Fibroblast of pulmonary artery (primary cell): Measurements from ENCODE around the gene BSN.

Experiments used
- DNase-seq: peaks from one replicate; pipeline ENCODE4 v3.0.0-alpha.2; 2010; ENCODE audit warnings: low read depth
- H3K4me3 ChIP-seq: replicated peaks from 2 replicates; pipeline ENCODE4 v1.5.1; 2011; ENCODE audit warnings: low read depth, mild to moderate bottlenecking, control low read depth, low read length, moderate library complexity
- TF ChIP-seq, protein P1 (sequence below): IDR thresholded peaks from 2 replicates; pipeline ENCODE4 v1.5.1; 2011; ENCODE audit warnings: mild to moderate bottlenecking, control low read depth, low read length, inconsistent platforms; ENCODE audit errors: missing control alignments

BSN gene

GRCh38 chr3:49717211-49717958, 163.1 kb downstream of the BSN start:
- H3K4me3 ChIP-seq: no peak overlapping the region
- DNase-seq: no peak
- TF ChIP-seq, protein P1, sequence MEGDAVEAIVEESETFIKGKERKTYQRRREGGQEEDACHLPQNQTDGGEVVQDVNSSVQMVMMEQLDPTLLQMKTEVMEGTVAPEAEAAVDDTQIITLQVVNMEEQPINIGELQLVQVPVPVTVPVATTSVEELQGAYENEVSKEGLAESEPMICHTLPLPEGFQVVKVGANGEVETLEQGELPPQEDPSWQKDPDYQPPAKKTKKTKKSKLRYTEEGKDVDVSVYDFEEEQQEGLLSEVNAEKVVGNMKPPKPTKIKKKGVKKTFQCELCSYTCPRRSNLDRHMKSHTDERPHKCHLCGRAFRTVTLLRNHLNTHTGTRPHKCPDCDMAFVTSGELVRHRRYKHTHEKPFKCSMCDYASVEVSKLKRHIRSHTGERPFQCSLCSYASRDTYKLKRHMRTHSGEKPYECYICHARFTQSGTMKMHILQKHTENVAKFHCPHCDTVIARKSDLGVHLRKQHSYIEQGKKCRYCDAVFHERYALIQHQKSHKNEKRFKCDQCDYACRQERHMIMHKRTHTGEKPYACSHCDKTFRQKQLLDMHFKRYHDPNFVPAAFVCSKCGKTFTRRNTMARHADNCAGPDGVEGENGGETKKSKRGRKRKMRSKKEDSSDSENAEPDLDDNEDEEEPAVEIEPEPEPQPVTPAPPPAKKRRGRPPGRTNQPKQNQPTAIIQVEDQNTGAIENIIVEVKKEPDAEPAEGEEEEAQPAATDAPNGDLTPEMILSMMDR: no peak

DNA sequence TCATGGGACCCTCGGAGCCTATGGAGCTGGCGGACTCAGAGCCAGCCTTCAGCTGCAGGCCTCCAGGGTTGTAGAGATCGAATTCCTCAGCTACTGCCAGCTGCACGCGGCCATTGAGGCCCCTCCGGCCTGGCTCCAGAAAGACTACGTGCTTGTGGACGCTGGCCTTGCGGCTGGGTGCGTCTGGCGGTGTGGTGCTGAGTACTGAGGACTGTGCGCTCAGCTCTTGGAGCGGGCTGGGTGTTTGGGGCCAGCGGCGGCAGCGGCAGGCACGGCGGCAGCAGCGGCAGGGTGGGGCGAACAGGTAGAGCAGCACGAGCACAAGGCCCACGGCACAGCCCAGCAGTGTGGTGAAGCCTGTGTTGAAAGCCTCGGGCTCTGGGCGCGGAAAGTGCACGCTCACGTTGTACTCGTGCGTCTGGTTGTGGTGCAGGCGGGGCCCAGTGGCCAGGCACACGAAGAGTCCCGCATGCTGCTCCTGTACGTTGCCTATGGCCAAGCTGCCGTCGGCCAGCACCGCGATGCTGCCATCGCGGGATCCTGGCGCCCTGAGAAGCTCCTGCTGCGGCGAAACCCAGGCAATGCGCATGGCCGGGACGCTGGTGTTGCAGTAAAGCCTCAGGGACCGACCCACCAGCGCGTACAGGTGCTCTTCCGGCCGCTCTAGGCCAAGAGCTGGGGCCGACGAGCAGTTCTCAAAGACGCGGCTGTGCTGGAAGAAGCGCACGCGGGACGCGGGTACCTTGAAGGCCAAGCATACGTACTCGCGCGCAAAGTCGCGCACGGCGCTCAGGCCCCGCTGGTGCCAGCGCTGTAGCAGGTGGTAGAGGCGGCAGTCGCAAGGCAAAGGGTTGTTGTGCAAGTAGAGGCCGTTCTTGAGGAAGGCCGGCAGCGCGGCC, 163.9 kb downstream of the BSN start:
- H3K4me3 ChIP-seq: no peak overlapping the region
- DNase-seq: no peak
- TF ChIP-seq, protein P1: no peak

DNA sequence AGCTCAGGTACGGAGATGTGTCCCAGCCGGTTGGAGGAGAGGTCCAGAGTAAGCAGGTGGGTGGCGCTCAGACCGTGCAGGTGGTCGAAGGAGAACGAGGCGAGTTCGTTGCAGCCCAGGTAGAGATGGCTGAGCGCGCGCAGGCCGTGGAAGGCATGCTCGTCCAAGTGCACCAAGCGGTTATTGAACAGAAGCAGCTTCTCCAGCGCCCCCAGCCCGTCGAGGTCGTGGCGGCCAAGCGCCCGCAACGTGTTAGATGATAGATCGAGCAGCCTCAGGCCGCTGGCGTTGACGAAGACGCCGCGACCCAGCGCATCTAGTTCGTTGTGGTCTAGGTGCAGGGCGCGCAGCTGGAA, 164.6 kb downstream of the BSN start:
- H3K4me3 ChIP-seq: peak overlapping the region; percentile 55
- DNase-seq: no peak
- TF ChIP-seq, protein P1: no peak

DNA sequence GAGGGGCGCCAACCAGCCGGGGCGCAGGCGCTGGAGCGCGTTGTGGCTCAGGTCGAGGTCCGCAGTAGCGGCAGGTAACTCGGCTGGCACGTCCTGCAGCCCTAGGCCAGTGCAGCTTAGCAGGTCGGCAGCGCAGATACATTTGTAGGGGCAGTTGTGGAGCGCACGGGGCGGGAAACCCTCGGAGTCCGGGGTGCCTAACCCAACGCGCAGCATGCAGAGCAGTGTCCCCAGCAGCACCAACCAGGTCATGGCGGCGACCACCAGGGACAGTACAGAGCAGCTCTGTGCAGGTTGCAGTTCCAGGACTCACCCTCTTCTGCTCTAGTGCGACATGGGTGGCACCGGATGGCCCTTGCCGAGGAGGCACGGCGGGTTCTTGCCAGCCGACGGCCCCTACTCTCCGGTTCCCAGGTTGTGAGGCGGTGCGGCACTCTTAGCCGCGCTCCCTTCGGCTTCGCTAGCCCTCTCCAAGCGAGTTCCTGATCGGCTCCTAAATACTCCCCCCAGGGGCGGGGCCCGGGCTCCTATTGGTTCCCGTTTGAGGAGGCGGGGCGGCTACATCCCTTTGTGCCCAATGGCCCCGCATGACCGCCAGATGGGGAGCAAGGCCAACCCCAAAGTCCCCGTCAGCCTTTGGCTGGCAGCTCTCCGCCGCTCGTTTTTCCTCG, 165.1 kb downstream of the BSN start, which contains the start of gene AMIGO3:
AMIGO3 (minus strand) TSS at position 471 of the 671 bp plus-strand sequence; CDS start at position 252, 219 bp downstream.
- peak within 1 kb of the TSS; percentile 55 for H3K4me3 ChIP-seq
- TF ChIP-seq, protein P1: peak; percentile 48
- DNase-seq: peak; percentile 89
